Activated CD4-positive, alpha-beta T cell treated with anti-CD3 and anti-CD28 coated beads, Interleukin-2, amount 50 U/mL, for 24 hours (primary cell): ENCODE data around the gene SAE1.
A peak's percentile ranks its signal among the peaks of the same experiment; 100 is the strongest.

Experiments used
- DNase-seq, 2 donors: peaks; one replicate each; pipeline ENCODE4 v3.0.0-alpha.2; 2020; ENCODE audit warnings: low read depth in 1 of 2, low spot score in 1 of 2

Gene SAE1

GRCh38 chr19:47209319-47210179, 78.9 kb downstream of the SAE1 start:
- no peak for DNase-seq

- no peak for DNase-seq
These were observed 79.5 kb downstream of the SAE1 start for GRCh38 chr19:47210180-47210490.

GRCh38 chr19:47210689-47211316, 80.2 kb downstream of the SAE1 start:
- peak; percentile 65 to 72 for DNase-seq

- no peak for DNase-seq
These were observed 84.9 kb downstream of the SAE1 start for GRCh38 chr19:47215581-47215980.

- no peak for DNase-seq
These were observed 90.6 kb downstream of the SAE1 start for GRCh38 chr19:47221080-47221841.

GRCh38 chr19:47221890-47222289, 91.3 kb downstream of the SAE1 start:
- DNase-seq: no peak

- DNase-seq: peak; percentile 68 to 71
These were observed 95.3 kb downstream of the SAE1 start for GRCh38 chr19:47225746-47226425.

GRCh38 chr19:47226426-47227351, 96.1 kb downstream of the SAE1 start:
- no peak for DNase-seq

- DNase-seq: no peak
These were observed 96.9 kb downstream of the SAE1 start for GRCh38 chr19:47227352-47228167.

- DNase-seq: no peak
These were observed 97.7 kb downstream of the SAE1 start for GRCh38 chr19:47228168-47228936.

- DNase-seq: no peak
These were observed 98.5 kb downstream of the SAE1 start for GRCh38 chr19:47228937-47229675.

- DNase-seq: no peak
These were observed 99.0 kb downstream of the SAE1 start for GRCh38 chr19:47229676-47230053.

GRCh38 chr19:47230054-47230920, 99.7 kb downstream of the SAE1 start:
- DNase-seq: peak in 1 of 2 donors; percentile 54

GRCh38 chr19:47230921-47231214, 100.2 kb downstream of the SAE1 start, which contains the start of gene BBC3:
TSS of gene BBC3 (minus strand) at chr19:47231199. CDS start at chr19:47228431, 2,768 bp downstream.
- DNase-seq: no peak

GRCh38 chr19:47231215-47232054, 100.8 kb downstream of the SAE1 start:
- peak; percentile 66 to 81 for DNase-seq
